Measurements from ENCODE around the gene GPX1.

GPX1 gene

GRCh38 chr3:49311283-49311682, 46.9 kb downstream of the GPX1 start:
- DNase-seq (ENCODE audit: insufficient read length, low spot score) (no peak), FAIRE-seq (no peak)

GRCh38 chr3:49310677-49311076, 47.5 kb downstream of the GPX1 start:
- no peak for DNase-seq (ENCODE audit: insufficient read length, low spot score)
- TF ChIP-seq POLR2A (IDR thresholded peaks at IDR 0.05; ENCODE audit: low read depth, low read length) = no peak
- FAIRE-seq = no peak

More at GRCh38 chr3:49311283-49311682, 46.9 kb downstream of the GPX1 start:
- no peak for TF ChIP-seq POLR2A (IDR thresholded peaks at IDR 0.05; ENCODE audit: low read depth, low read length)

Data from H54 (cell line).